ENCODE results near the gene TCTN3.
"Not testable (repeated sequence)": the region's sequence is repeated elsewhere in the genome, so short reads cannot be mapped to it uniquely, and the experiment has no call there.

The TCTN3 gene

GRCh38 chr10:95730233-95730632 lies 36.5 kb upstream of the TCTN3 start:
- no peak for DNase-seq (ENCODE audit: low read depth)
- no peak overlapping the region for H3K4me3 ChIP-seq (ENCODE audit: low read depth, low read length)
- no peak for TF ChIP-seq CTCF (conservative IDR thresholded peaks at IDR 0.05; ENCODE audit: low read depth, low read length)

GRCh38 chr10:95729323-95730055 lies 35.8 kb upstream of the TCTN3 start:
- no peak for DNase-seq (ENCODE audit: low read depth)
- no peak overlapping the region for H3K4me3 ChIP-seq (ENCODE audit: low read depth, low read length)
- no peak for TF ChIP-seq CTCF (conservative IDR thresholded peaks at IDR 0.05; ENCODE audit: low read depth, low read length)

DNA sequence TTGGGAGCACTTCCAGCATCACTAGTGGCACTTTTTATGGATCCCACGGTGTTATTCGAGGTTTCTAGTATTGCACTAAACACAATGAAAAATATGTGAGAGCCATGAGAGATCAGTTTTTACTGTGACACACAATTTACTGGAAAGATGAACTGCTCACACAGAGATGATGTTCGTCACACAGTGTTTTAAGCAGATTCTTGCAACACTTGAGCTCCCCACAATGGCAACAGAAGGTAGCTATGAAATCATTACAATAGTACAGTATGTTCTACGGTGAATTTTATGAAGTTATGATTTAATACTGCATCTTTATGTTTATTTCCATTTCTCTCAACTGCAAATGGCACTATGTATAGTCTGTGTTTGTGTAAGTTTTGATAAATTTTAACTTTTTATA lies 34.8 kb upstream of the TCTN3 start:
- peak; percentile 84 for DNase-seq (ENCODE audit: low read depth)
- no peak overlapping the region for H3K4me3 ChIP-seq (ENCODE audit: low read depth, low read length)
- TF ChIP-seq CTCF (conservative IDR thresholded peaks at IDR 0.05; ENCODE audit: low read depth, low read length): peak; percentile 26

- not testable (repeated sequence) for DNase-seq (ENCODE audit: low read depth); H3K4me3 ChIP-seq (ENCODE audit: low read depth, low read length)
Measured at GRCh38 chr10:95722496-95722895, 28.8 kb upstream of the TCTN3 start.

GRCh38 chr10:95720745-95721144 lies 27.0 kb upstream of the TCTN3 start:
- not testable (repeated sequence) for H3K4me3 ChIP-seq (ENCODE audit: low read depth, low read length)

GRCh38 chr10:95716866-95717265 lies 23.1 kb upstream of the TCTN3 start:
- TF ChIP-seq CTCF (conservative IDR thresholded peaks at IDR 0.05; ENCODE audit: low read depth, low read length): no peak
- H3K4me3 ChIP-seq (ENCODE audit: low read depth, low read length): no peak overlapping the region
- no peak for DNase-seq (ENCODE audit: low read depth)

More at GRCh38 chr10:95720745-95721144, 27.0 kb upstream of the TCTN3 start:
- not testable (repeated sequence) for DNase-seq (ENCODE audit: low read depth)

- DNase-seq (ENCODE audit: low read depth): no peak
- no peak for TF ChIP-seq CTCF (conservative IDR thresholded peaks at IDR 0.05; ENCODE audit: low read depth, low read length)
- no peak overlapping the region for H3K4me3 ChIP-seq (ENCODE audit: low read depth, low read length)
Measured at GRCh38 chr10:95716466-95716865, 22.7 kb upstream of the TCTN3 start.

GRCh38 chr10:95711492-95711891 lies 17.8 kb upstream of the TCTN3 start:
- TF ChIP-seq CTCF (conservative IDR thresholded peaks at IDR 0.05; ENCODE audit: low read depth, low read length): no peak

More at GRCh38 chr10:95711492-95711891, 17.8 kb upstream of the TCTN3 start:
- DNase-seq (ENCODE audit: low read depth): no peak
- no peak overlapping the region for H3K4me3 ChIP-seq (ENCODE audit: low read depth, low read length)

Data from choroid plexus epithelial cell (primary cell).